ENCODE data around the gene LRP5. TPM values are rescaled to one million over a fixed set of nuclear protein-coding genes. Genes with fewer than 3 reads are reported as not detected.

Gene LRP5
- total and polyA plus RNA-seq, 9 of the 15 experiments (the other 6 are each of a cell fraction or from before 2014, with no cell fraction given) = 0.48 to 44.2 (median 13.5) TPM

DNA sequence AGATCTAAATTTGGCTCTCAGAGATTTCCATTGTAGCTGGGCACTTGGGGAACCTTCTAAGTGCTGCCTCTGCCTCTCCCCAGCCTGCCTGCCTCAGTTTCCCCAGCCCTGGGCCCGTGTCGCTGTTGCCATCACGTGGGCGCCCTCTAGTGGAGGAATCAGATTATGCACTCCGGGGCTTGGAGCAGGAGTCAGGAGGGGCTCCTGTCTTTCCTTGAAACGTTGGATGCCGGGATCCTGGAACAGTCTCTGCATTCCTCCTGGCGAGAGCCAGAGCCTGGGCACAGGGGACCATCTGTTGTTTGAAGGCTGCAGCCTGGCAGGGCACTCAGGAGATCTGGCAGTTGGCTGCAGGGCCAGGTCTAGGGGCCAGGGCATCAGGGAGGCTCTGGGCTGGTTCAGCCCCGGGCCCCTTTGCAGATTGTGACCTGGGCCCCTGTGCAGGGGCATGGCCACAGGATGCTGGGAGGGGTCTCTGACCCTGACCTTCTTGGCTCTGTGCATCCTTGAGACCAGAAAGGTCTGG is 71.6 kb downstream of the LRP5 start:
- CTCF ChIA-PET (ENCODE audit: low intra/inter-chr PET ratio) = interaction anchor here (0.6 to 2.1 kb wide), 2 partner anchors 113 to 127 kb away, joined by 3 to 11 read pairs; no protein-coding TSS in a partner anchor
- Histone ChIP-seq H3K9ac (ENCODE audit: insufficient read depth in 1 of 2, low read depth in 2 of 2, low read length in 2 of 2) (no peak overlapping the region), H4K20me1 (replicated peaks; ENCODE audit: control insufficient read depth, insufficient read depth, low read length) (peaks cover 14% of the 10 kb centered on the region; the same call in 1 of the 2 replicates), H3K27ac (ENCODE audit: extremely low read depth, low read depth, low read length) (no peak overlapping the region), H3K27me3 (ENCODE audit: control insufficient read depth in 2 of 2, insufficient read depth in 2 of 2, low read length in 2 of 2) (no peaks in the 10 kb centered on the region), H3K9me1 (ENCODE audit: control insufficient read depth, insufficient read depth, low read length) (no peaks in the 10 kb centered on the region), H2AFZ (ENCODE audit: low read depth, low read length) (no peak overlapping the region), H3K9me3 (replicated peaks; ENCODE audit: control insufficient read depth, insufficient read depth, low read depth, low read length) (no peaks in the 10 kb centered on the region), H3K4me1 (replicated peaks in 1 of 2; ENCODE audit: control insufficient read depth in 2 of 2, insufficient read depth in 2 of 2, low read length in 2 of 2) (peaks cover 0 to 23% of the 10 kb centered on the region in 2 experiments; a peak in 1 of 5 replicates), H3K36me3 (ENCODE audit: control insufficient read depth, insufficient read depth, low read length) (peaks cover 34% of the 10 kb centered on the region; the same call in 2 of the 3 replicates), H3K4me2 (ENCODE audit: insufficient read depth, low read length) (no peak overlapping the region), H3K4me3 (no peak overlapping the region), H3K79me2 (ENCODE audit: control insufficient read depth, insufficient read depth, low read length) (peaks cover 5% of the 10 kb centered on the region; the same call in 1 of the 3 replicates)
- POLR2A ChIA-PET = no interaction called here
- intact Hi-C loops (cut with micrococcal nuclease) (loop anchor here (5.0 kb wide), 1 partner anchor 127 kb away; no protein-coding TSS in a partner anchor), in situ Hi-C loops (cut with MboI) (no loop called here)
- no TSS peak for BruUV-seq (replicated peaks)
- WGBS (ENCODE audit: insufficient coverage, low coverage, missing lambda C conversion rate) = 8% methylated on average over 9 of the region's 9 CpGs
- FAIRE-seq (peak; percentile 59), DNase-seq (ENCODE audit: extremely low read depth in 1 of 4, low spot score in 3 of 4) (peak; percentile 67 to 81 (median 76)), ATAC-seq (peak; percentile 76)
- TF ChIP-seq RB1 (IDR thresholded peaks at IDR 0.05; ENCODE audit: low read depth) = 0 out of 2 replicates have a peak, but pooled peaks have one; percentile 53
- TF ChIP-seq SMC3 (conservative IDR thresholded peaks at IDR 0.05; ENCODE audit: insufficient read depth, low read depth, low read length) = peak; percentile 65
- TF ChIP-seq PTRF (tag; IDR thresholded peaks at IDR 0.05) = no peak
- TF ChIP-seq ARID2 (IDR thresholded peaks at IDR 0.05) = peak; percentile 55; the same call in 1 of the 2 replicates
- TF ChIP-seq, protein P1, sequence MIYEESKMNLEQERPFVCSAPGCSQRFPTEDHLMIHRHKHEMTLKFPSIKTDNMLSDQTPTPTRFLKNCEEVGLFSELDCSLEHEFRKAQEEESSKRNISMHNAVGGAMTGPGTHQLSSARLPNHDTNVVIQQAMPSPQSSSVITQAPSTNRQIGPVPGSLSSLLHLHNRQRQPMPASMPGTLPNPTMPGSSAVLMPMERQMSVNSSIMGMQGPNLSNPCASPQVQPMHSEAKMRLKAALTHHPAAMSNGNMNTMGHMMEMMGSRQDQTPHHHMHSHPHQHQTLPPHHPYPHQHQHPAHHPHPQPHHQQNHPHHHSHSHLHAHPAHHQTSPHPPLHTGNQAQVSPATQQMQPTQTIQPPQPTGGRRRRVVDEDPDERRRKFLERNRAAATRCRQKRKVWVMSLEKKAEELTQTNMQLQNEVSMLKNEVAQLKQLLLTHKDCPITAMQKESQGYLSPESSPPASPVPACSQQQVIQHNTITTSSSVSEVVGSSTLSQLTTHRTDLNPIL (CRISPR knock-in tag; IDR thresholded peaks at IDR 0.05) = no peak
- TF ChIP-seq, protein P2, sequence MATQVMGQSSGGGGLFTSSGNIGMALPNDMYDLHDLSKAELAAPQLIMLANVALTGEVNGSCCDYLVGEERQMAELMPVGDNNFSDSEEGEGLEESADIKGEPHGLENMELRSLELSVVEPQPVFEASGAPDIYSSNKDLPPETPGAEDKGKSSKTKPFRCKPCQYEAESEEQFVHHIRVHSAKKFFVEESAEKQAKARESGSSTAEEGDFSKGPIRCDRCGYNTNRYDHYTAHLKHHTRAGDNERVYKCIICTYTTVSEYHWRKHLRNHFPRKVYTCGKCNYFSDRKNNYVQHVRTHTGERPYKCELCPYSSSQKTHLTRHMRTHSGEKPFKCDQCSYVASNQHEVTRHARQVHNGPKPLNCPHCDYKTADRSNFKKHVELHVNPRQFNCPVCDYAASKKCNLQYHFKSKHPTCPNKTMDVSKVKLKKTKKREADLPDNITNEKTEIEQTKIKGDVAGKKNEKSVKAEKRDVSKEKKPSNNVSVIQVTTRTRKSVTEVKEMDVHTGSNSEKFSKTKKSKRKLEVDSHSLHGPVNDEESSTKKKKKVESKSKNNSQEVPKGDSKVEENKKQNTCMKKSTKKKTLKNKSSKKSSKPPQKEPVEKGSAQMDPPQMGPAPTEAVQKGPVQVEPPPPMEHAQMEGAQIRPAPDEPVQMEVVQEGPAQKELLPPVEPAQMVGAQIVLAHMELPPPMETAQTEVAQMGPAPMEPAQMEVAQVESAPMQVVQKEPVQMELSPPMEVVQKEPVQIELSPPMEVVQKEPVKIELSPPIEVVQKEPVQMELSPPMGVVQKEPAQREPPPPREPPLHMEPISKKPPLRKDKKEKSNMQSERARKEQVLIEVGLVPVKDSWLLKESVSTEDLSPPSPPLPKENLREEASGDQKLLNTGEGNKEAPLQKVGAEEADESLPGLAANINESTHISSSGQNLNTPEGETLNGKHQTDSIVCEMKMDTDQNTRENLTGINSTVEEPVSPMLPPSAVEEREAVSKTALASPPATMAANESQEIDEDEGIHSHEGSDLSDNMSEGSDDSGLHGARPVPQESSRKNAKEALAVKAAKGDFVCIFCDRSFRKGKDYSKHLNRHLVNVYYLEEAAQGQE (IDR thresholded peaks at IDR 0.05; ENCODE audit: borderline replicate concordance) = peak; percentile 61
- TF ChIP-seq, protein P2 (CRISPR knock-in tag; IDR thresholded peaks at IDR 0.05; ENCODE audit: low read depth) = no peak
- TF ChIP-seq, protein P3, sequence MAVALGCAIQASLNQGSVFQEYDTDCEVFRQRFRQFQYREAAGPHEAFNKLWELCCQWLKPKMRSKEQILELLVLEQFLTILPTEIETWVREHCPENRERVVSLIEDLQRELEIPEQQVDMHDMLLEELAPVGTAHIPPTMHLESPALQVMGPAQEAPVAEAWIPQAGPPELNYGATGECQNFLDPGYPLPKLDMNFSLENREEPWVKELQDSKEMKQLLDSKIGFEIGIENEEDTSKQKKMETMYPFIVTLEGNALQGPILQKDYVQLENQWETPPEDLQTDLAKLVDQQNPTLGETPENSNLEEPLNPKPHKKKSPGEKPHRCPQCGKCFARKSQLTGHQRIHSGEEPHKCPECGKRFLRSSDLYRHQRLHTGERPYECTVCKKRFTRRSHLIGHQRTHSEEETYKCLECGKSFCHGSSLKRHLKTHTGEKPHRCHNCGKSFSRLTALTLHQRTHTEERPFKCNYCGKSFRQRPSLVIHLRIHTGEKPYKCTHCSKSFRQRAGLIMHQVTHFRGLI (CRISPR knock-in tag; IDR thresholded peaks at IDR 0.05) = no peak

All from K562 (cell line).